ENCODE results near the gene LIMCH1.

DNA sequence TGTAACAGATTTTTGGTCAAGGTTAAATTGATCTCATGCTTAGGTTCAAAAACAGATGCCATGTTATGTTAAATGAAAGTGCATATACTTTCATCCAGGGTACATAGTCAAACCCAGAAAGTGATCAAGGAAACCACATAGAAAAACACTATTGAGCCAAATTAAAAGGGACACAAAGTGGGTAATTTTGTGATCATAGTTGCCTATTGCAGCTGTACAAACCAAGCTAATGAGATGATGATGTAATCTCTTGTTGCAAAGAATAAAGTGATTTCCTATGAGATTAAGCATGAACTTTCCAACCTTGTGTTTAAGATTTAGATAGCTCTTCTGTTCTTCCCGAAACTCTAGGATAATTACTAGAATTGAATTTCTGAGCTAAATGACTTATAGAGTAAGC is 20.2 kb upstream of the LIMCH1 start:
- TF ChIP-seq, protein P1, sequence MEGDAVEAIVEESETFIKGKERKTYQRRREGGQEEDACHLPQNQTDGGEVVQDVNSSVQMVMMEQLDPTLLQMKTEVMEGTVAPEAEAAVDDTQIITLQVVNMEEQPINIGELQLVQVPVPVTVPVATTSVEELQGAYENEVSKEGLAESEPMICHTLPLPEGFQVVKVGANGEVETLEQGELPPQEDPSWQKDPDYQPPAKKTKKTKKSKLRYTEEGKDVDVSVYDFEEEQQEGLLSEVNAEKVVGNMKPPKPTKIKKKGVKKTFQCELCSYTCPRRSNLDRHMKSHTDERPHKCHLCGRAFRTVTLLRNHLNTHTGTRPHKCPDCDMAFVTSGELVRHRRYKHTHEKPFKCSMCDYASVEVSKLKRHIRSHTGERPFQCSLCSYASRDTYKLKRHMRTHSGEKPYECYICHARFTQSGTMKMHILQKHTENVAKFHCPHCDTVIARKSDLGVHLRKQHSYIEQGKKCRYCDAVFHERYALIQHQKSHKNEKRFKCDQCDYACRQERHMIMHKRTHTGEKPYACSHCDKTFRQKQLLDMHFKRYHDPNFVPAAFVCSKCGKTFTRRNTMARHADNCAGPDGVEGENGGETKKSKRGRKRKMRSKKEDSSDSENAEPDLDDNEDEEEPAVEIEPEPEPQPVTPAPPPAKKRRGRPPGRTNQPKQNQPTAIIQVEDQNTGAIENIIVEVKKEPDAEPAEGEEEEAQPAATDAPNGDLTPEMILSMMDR (IDR thresholded peaks at IDR 0.05): no peak
- no peak for TF ChIP-seq POLR2A (IDR thresholded peaks at IDR 0.05)

Data from testis (tissue), 2 donors.